Measurements from ENCODE around the gene GALNT17. TPM values are rescaled to one million over a fixed set of nuclear protein-coding genes. Genes with fewer than 3 reads are reported as not detected.

The GALNT17 gene
- total and polyA plus RNA-seq, 2 experiments from 2014 or later, result 11.1 to 65.6 TPM

- Histone ChIP-seq H4K20me1 (replicated peaks; ENCODE audit: insufficient read depth) (no peaks in the 10 kb centered on the region), H3K79me2 (replicated peaks; ENCODE audit: insufficient read depth) (no peaks in the 10 kb centered on the region), H3K36me3 (ENCODE audit: insufficient read depth) (0 out of 2 replicates have a peak, but pooled peaks cover 5% of the 10 kb centered on the region), H3K9me2 (ENCODE audit: insufficient read depth) (no peaks in the 10 kb centered on the region), H3K4me1 (ENCODE audit: insufficient read depth) (no peaks in the 10 kb centered on the region), H3K27ac (ENCODE audit: low read depth) (no peak overlapping the region), H3K4me2 (no peak overlapping the region), H3K4me3 (no peak overlapping the region), H3K27me3 (ENCODE audit: insufficient read depth) (no peaks in the 10 kb centered on the region), H2AFZ (no peak overlapping the region), H3F3A (replicated peaks; ENCODE audit: low read depth) (no peaks in the 10 kb centered on the region)
- Mint-ChIP-seq H3K36me3 (ENCODE audit: low read depth) (peaks cover 37% of the 10 kb centered on the region), H3K27me3 (ENCODE audit: insufficient read depth, low read depth, poor library complexity) (no peaks in the 10 kb centered on the region), H3K9me3 (peaks cover 17% of the 10 kb centered on the region; the same call in 2 of the 3 replicates), H3K4me3 (no peak overlapping the region), H3K4me1 (no peaks in the 10 kb centered on the region), H3K27ac (no peak overlapping the region)
- no peak for TF ChIP-seq ZNF462 (CRISPR knock-in tag; IDR thresholded peaks at IDR 0.05)
- TF ChIP-seq REST (IDR thresholded peaks at IDR 0.05; ENCODE audit: unreplicated experiment), result no peak
- no peak for TF ChIP-seq JUNB (IDR thresholded peaks at IDR 0.05; ENCODE audit: unreplicated experiment)
- DNase-seq (ENCODE audit: low spot score) (no peak), ATAC-seq (no peak)
Observed at GRCh38 chr7:71697400-71697799, 565.5 kb downstream of the GALNT17 start.

Data from GM23338 (cell line).